ENCODE data around the gene RRAGC. TPM values are rescaled to one million over a fixed set of nuclear protein-coding genes. Genes with fewer than 3 reads are reported as not detected.

The RRAGC gene
- total RNA-seq, 2 donors from 2014 or later, result 9.2 to 22.6 TPM

DNA sequence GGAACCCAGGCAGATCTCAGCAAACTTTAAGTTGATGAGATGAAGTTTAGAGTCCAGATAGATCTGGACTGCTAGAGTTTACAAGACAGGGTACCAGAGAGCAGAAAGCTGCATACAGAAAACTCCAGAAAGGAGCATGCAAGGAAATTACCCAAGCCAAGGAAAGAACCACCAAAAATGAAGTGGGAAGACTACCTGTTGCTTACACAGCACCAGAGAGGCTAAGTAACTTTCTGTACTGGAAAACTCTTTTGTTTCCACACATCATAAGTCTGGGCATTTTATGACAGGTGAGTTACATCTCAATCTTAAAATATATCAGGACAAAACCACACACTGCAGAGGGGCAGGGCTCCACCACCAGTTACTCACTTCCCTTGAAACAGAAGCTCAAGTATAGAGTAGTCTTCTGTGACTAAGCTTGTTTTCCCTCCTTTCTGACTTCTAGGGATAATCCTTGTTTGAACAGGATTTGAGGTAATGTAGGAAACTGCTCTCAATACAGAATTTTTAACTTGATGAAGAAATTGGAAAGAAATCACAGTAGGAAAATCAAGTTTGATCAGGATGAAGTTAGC lies 39.2 kb upstream of the RRAGC start:
- Histone ChIP-seq H3K27me3 (replicated peaks; ENCODE audit: insufficient read depth) (no peaks in the 10 kb centered on the region), H3K4me3 (no peak overlapping the region), H3K36me3 (no peaks in the 10 kb centered on the region), H3K4me1 (replicated peaks) (no peaks in the 10 kb centered on the region), H3K27ac (no peak overlapping the region), H3K9me3 (no peaks in the 10 kb centered on the region)
- TF ChIP-seq POLR2A (IDR thresholded peaks at IDR 0.05), result no peak
- DNase-seq (ENCODE audit: low spot score), result no peak
- intact Hi-C loops (cut with DNase I), result no loop called here

DNA sequence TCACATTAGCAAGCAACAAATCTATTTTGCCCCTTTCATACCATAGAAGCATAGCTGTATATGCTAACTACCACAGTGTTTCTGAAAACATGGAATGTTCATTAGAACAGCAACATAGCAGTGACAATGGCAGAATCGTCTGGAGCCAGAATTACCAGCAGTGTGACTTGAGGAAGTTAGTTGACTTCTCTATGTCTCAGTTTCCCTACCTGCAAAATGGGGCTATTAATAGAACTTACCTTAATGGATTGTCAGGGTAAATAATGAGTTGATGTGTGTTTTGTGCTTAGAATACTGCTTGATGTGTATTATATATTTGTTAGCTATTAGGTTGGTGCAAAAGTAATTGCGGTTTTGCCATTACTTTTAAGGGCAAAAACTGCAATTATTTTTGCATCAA lies 36.6 kb upstream of the RRAGC start:
- no peak for TF ChIP-seq POLR2A (IDR thresholded peaks at IDR 0.05)
- TF ChIP-seq, protein P1, sequence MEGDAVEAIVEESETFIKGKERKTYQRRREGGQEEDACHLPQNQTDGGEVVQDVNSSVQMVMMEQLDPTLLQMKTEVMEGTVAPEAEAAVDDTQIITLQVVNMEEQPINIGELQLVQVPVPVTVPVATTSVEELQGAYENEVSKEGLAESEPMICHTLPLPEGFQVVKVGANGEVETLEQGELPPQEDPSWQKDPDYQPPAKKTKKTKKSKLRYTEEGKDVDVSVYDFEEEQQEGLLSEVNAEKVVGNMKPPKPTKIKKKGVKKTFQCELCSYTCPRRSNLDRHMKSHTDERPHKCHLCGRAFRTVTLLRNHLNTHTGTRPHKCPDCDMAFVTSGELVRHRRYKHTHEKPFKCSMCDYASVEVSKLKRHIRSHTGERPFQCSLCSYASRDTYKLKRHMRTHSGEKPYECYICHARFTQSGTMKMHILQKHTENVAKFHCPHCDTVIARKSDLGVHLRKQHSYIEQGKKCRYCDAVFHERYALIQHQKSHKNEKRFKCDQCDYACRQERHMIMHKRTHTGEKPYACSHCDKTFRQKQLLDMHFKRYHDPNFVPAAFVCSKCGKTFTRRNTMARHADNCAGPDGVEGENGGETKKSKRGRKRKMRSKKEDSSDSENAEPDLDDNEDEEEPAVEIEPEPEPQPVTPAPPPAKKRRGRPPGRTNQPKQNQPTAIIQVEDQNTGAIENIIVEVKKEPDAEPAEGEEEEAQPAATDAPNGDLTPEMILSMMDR (IDR thresholded peaks at IDR 0.05), result no peak
- TF ChIP-seq POLR2AphosphoS5 (IDR thresholded peaks at IDR 0.05), result no peak
- Histone ChIP-seq H3K27ac (no peak overlapping the region), H3K9me3 (no peaks in the 10 kb centered on the region), H3K27me3 (replicated peaks; ENCODE audit: insufficient read depth) (no peaks in the 10 kb centered on the region), H3K4me1 (replicated peaks) (no peaks in the 10 kb centered on the region), H3K4me3 (no peak overlapping the region), H3K36me3 (no peaks in the 10 kb centered on the region)
- no peak for DNase-seq (ENCODE audit: low spot score)
- intact Hi-C loops (cut with DNase I), result no loop called here
- 89% methylated on average over 2 of the region's 2 CpGs for WGBS

DNA sequence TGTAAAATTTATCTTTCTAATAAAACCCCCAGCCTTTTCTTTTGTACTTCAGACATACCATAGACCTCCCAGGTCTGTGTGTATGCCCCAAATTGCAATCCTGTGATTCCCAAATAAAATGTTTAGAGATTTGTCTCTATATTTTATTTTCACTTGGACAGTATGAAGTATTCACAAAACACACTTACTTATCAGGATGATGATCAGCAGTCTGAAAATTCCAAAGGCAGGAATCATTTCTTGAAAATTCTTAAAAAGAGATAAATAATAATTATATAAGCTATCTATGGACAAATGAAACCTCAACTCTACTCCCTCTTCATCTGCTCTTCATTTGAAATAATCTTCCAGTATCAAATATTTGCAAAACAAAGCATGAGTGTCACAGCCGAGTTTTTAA lies 33.4 kb upstream of the RRAGC start:
- WGBS, result 71% methylated on average over 1 of the region's 1 CpG
- TF ChIP-seq POLR2A (IDR thresholded peaks at IDR 0.05) (no peak), POLR2AphosphoS5 (IDR thresholded peaks at IDR 0.05) (no peak)
- TF ChIP-seq, protein P1 (IDR thresholded peaks at IDR 0.05), result no peak
- H3K27me3 ChIP-seq (replicated peaks; ENCODE audit: insufficient read depth), result no peaks in the 10 kb centered on the region
- DNase-seq (ENCODE audit: low spot score), result no peak
- H3K36me3 ChIP-seq, result no peaks in the 10 kb centered on the region
- H3K4me3 ChIP-seq, result no peak overlapping the region
- intact Hi-C loops (cut with DNase I), result no loop called here
- no peaks in the 10 kb centered on the region for H3K9me3 ChIP-seq
- no peak overlapping the region for H3K27ac ChIP-seq
- H3K4me1 ChIP-seq (replicated peaks), result no peaks in the 10 kb centered on the region

DNA sequence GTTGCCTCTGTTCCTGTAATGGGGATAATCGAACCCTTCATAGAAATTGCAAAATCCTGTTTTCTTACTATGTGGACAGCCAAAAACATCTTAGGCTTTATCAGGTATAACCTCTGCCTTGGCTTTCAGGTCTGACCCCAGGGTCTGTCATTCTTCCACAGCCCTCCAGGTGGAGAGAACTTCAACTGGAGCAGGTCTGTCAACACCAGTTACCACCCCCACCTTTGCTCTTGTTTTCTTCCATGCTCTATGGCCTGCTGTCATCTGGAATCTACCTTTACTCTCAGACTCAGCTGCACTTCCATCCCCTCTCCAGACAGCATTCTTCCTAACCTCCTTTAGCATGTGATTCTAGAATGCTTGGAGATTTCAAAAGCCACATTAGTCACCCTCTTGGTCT lies 32.2 kb upstream of the RRAGC start:
- no peak overlapping the region for H3K4me3 ChIP-seq
- TF ChIP-seq POLR2AphosphoS5 (IDR thresholded peaks at IDR 0.05) (no peak), POLR2A (IDR thresholded peaks at IDR 0.05) (no peak)
- TF ChIP-seq, protein P1 (IDR thresholded peaks at IDR 0.05), result no peak
- no peaks in the 10 kb centered on the region for H3K4me1 ChIP-seq (replicated peaks)
- WGBS, result 81% methylated on average over 1 of the region's 1 CpG
- no peaks in the 10 kb centered on the region for H3K36me3 ChIP-seq
- no peak for DNase-seq (ENCODE audit: low spot score)
- no peak overlapping the region for H3K27ac ChIP-seq
- no peaks in the 10 kb centered on the region for H3K27me3 ChIP-seq (replicated peaks; ENCODE audit: insufficient read depth)
- intact Hi-C loops (cut with DNase I), result no loop called here
- no peaks in the 10 kb centered on the region for H3K9me3 ChIP-seq

DNA sequence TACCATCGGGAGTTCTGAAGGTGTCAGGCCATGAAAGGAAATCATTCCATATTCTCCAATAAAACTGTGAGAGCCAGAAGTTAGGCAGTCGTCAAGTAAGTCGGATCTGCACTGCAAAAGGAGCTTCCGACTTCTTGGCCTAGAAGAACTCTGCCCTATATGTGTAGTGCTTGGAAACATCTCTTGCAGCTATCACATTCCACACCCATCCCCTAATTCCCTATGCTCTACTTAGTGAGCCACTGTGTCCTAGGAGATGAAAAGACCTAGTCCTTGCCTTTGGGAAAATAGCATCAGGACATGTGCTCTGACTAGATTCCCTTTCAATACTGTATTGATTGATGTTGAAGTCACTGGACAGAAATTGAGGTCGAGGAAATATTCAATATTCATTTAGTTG lies 30.0 kb upstream of the RRAGC start:
- no peaks in the 10 kb centered on the region for H3K4me1 ChIP-seq (replicated peaks)
- 73% methylated on average over 5 of the region's 5 CpGs for WGBS
- intact Hi-C loops (cut with DNase I), result no loop called here

More for the DNA sequence above, 30.0 kb upstream of the RRAGC start:
- no peak overlapping the region for H3K4me3 ChIP-seq
- TF ChIP-seq, protein P1 (IDR thresholded peaks at IDR 0.05), result no peak
- TF ChIP-seq POLR2AphosphoS5 (IDR thresholded peaks at IDR 0.05), result no peak
- no peak for TF ChIP-seq POLR2A (IDR thresholded peaks at IDR 0.05)
- DNase-seq (ENCODE audit: low spot score), result no peak
- H3K36me3 ChIP-seq, result no peaks in the 10 kb centered on the region
- no peaks in the 10 kb centered on the region for H3K9me3 ChIP-seq
- no peak overlapping the region for H3K27ac ChIP-seq
- H3K27me3 ChIP-seq (replicated peaks; ENCODE audit: insufficient read depth), result no peaks in the 10 kb centered on the region

All from prostate gland (tissue), 2 donors.